Fibroblast of pulmonary artery (primary cell): ENCODE results near the gene PLA2G6.

Experiments used
- DNase-seq: peaks from one replicate; pipeline ENCODE4 v3.0.0-alpha.2; 2010; ENCODE audit warnings: low read depth
- H3K4me3 ChIP-seq: replicated peaks from 2 replicates; pipeline ENCODE4 v1.5.1; 2011; ENCODE audit warnings: low read depth, mild to moderate bottlenecking, control low read depth, low read length, moderate library complexity
- CTCF ChIP-seq: IDR thresholded peaks from 2 replicates; pipeline ENCODE4 v1.5.1; 2011; ENCODE audit warnings: mild to moderate bottlenecking, control low read depth, low read length, inconsistent platforms; ENCODE audit errors: missing control alignments

The PLA2G6 gene

DNA sequence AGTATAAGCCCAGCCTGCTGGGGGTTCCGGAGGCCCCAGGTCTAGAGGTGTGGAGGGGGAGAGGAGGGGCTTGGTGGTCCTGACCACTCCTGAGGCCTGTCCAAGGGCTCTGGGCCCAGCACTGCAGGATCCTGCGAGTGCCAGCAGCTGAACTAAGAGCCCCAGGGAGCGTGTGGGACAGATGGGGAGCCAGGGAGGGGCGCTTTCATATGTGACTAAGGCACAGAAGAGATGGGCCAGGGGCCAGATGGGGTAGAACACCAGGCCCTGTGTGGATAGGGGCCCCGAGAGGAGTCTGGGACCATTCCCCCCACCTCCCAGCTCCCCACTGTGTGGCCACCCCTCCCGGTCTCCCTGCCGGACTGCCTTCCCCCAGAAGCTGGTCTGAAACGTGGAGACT lies 38.5 kb upstream of the PLA2G6 start:
- DNase-seq, result no peak
- no peak for TF ChIP-seq CTCF
- no peak overlapping the region for H3K4me3 ChIP-seq

DNA sequence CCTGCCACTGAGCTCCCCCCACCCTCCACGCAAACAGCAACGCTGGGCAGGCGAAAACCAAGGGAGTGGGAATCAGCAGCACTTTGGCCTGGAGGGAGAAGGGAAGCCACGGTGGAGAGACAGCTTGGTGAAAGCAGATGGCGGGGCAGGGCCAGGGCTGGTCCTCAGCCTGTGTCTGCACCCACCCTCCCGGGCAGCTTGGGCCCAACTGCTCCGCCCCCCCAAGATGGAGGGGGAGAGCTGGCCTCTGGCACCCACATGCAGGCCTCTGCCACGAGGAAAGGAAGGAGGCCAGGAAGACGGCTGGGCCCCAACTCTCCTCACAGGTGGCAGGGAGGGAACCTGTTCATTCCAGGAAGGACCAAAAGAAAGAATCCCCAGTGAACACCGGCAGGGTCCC lies 38.0 kb upstream of the PLA2G6 start:
- no peak for TF ChIP-seq CTCF
- no peak overlapping the region for H3K4me3 ChIP-seq
- DNase-seq, result no peak

DNA sequence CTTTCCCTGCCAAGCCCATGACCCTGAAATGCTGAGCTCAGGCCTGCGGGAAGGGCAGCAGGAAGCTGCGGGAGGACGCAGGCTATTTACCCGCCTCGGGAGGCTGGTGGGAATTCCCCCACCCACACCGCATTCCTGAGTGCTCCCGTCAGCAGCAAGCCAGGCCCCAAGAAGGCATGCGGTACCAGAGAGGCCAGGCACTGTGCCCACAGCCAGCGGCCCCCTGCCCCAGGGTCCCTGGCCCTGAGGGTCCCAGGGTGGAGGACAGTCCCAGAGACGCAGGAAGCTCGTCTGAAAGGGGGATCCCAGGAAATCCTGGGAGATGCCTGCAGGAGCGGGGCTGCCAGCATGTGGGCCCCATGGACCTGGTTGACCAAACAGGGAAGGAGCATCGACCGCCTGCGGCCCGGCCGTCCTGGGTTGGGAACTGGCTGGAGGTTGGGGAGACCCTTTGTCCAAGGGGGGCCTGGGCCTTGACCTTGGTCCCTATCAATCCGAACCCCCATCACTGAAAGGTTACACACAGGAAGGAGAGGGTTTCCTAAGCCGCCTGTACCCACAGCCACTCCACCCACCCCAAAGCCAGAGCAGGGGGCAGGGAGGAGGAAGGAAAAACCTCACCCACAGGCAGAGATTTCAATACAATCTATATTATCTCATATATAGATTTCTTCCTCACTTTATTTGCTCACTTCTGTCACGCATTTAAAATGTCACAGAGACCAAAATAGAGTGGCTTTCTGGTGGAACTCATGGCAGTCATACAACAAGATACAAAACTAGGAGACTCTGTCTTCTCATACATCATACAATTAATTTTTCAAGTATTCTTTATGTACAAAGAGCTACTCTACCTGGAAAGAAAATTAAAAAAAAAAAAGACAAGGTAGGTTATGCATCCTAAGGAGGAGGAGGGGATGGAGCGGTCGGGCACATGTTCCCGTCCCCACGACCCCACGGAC lies 37.3 kb upstream of the PLA2G6 start:
- TF ChIP-seq CTCF, result no peak
- H3K4me3 ChIP-seq, result no peak overlapping the region
- peak; percentile 96 for DNase-seq

DNA sequence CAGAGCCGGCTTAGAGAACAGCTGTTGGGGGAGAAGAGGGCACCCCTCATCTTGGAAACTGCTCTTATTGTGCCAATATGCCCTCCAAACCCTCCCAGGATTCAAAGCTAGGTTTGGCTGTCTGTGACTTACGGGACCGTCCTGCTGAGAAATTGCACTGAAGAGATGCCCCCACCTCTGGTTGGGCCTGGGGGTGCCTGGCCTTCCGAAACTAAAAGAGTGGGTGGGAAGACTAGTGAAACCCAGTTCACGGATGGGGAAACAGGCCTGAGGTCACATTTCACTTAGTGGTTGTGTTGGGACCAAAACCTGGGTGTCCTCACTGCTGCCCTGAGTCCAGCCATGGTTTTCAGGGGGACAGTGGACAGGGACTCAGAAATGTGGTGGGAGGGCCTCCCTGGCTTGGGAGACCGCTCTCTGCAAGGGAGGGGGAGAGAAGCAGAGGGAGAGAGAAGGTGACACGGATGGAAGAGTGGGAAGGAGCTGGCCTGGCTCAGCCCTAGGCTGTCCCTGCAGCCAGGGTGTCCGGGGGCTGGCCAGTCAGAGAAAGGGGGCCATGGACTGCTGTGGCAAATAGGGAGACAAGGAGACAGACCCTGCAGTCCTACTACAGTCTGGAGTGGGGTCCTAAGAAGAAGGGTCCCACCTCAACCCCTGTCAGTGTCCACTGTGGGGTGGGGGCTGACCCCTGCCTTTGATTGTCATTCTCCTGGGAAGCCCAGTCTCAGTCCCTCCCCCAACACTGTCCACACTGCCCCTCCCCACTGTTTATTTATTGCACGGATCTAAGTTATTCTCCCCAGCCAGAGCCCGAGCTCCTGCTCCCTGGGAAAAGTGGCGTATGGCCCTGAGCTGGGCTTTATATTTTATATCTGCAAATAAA lies 33.8 kb upstream of the PLA2G6 start:
- no peak overlapping the region for H3K4me3 ChIP-seq
- no peak for DNase-seq
- TF ChIP-seq CTCF, result no peak

DNA sequence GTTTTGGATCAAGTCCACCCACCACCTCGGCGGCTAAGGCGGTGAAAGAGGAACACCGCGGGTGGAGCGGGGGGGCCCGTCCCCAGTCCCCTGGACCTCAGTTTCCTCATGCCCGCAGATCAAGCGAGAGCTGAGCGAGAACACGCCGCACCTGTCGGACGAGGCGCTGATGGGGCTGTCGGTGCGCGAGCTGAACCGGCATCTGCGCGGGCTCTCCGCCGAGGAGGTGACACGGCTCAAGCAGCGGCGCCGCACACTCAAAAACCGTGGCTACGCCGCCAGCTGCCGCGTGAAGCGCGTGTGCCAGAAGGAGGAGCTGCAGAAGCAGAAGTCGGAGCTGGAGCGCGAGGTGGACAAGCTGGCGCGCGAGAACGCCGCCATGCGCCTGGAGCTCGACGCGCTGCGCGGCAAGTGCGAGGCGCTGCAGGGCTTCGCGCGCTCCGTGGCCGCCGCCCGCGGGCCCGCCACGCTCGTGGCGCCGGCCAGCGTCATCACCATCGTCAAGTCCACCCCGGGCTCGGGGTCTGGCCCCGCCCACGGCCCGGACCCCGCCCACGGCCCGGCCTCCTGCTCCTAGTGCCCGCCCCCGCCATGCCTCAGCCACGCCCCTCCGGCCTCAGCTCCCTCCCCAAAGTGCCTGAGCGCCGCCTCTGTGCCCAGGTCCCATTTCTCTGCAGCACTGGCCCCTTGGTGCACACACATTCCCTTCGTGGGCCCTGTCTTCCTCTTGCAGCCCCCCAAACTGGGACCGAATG lies 32.8 kb upstream of the PLA2G6 start:
- peak; percentile 70 for DNase-seq
- H3K4me3 ChIP-seq, result no peak overlapping the region
- TF ChIP-seq CTCF, result no peak

GRCh38 chr22:38213990-38214301 lies 32.3 kb upstream of the PLA2G6 start:
- H3K4me3 ChIP-seq, result no peak overlapping the region
- no peak for DNase-seq

More at GRCh38 chr22:38213990-38214301, 32.3 kb upstream of the PLA2G6 start:
- TF ChIP-seq CTCF, result no peak
